BJ (cell line): ENCODE results near the gene HMGXB3. TPM values are rescaled to one million over a fixed set of nuclear protein-coding genes. Genes with fewer than 3 reads are reported as not detected.

ENCODE experiments used
- CTCF ChIA-PET: fragments of 350-600 bp; formaldehyde crosslinking; extraction: SDS; loops from one replicate; lab custom pipeline; 2021; ENCODE audit warnings: antibody characterized with exemption, inconsistent platforms; lab: Yijun Ruan, JAX
- POLR2A ChIA-PET: fragments of 300-600 bp; sonication (Branson Sonifier 250); formaldehyde crosslinking; extraction: SDS; loops from one replicate; lab custom pipeline; 2021; ENCODE audit warnings: antibody characterized with exemption; lab: Charles Lee
- DNase-seq: peaks from one replicate; pipeline ENCODE4 v3.0.0-alpha.2; 2011; ENCODE audit warnings: low read depth
- H3K27me3 ChIP-seq: 2 replicates; pipeline ENCODE4 v1.6.0; 2011; ENCODE audit warnings: low read length; ENCODE audit not compliant: control insufficient read depth, insufficient read depth
- H3K36me3 ChIP-seq: 2 replicates; pipeline ENCODE4 v1.5.1; 2011; ENCODE audit warnings: low read length; ENCODE audit not compliant: control insufficient read depth, insufficient read depth
- H3K4me3 ChIP-seq: 2 replicates; pipeline ENCODE4 v1.5.1; 2011; ENCODE audit warnings: low read depth, mild to moderate bottlenecking, control low read depth, low read length
- CTCF ChIP-seq: IDR thresholded peaks from 2 replicates; pipeline ENCODE4 v1.5.1; 2011; ENCODE audit warnings: low read depth, mild to moderate bottlenecking, control low read depth, inconsistent platforms, low read length, moderate library complexity; ENCODE audit not compliant: insufficient read depth
- polyA plus RNA-seq: library from polyadenylated mRNA; depleted of rRNA; stranded (reverse); fragments of >200 nt; gene quantifications from 2 replicates; pipeline ENCODE4 v1.2.3, GENCODE V29; 2011

Gene HMGXB3
- polyA plus RNA-seq, 1 experiment: 39.0 TPM

- Histone ChIP-seq H3K27me3 (no peaks in the 10 kb centered on the region), H3K4me3 (no peak overlapping the region), H3K36me3 (no peaks in the 10 kb centered on the region)
- no peak for DNase-seq
- POLR2A ChIA-PET: no interaction called here
- no peak for TF ChIP-seq CTCF
- CTCF ChIA-PET: interaction anchor here (0.6 to 1.4 kb wide), 3 partner anchors 8 to 45 kb away, joined by 3 to 4 read pairs (median 4); no protein-coding TSS in a partner anchor
Observed at GRCh38 chr5:150068961-150069645, 68.6 kb downstream of the HMGXB3 start.

DNA sequence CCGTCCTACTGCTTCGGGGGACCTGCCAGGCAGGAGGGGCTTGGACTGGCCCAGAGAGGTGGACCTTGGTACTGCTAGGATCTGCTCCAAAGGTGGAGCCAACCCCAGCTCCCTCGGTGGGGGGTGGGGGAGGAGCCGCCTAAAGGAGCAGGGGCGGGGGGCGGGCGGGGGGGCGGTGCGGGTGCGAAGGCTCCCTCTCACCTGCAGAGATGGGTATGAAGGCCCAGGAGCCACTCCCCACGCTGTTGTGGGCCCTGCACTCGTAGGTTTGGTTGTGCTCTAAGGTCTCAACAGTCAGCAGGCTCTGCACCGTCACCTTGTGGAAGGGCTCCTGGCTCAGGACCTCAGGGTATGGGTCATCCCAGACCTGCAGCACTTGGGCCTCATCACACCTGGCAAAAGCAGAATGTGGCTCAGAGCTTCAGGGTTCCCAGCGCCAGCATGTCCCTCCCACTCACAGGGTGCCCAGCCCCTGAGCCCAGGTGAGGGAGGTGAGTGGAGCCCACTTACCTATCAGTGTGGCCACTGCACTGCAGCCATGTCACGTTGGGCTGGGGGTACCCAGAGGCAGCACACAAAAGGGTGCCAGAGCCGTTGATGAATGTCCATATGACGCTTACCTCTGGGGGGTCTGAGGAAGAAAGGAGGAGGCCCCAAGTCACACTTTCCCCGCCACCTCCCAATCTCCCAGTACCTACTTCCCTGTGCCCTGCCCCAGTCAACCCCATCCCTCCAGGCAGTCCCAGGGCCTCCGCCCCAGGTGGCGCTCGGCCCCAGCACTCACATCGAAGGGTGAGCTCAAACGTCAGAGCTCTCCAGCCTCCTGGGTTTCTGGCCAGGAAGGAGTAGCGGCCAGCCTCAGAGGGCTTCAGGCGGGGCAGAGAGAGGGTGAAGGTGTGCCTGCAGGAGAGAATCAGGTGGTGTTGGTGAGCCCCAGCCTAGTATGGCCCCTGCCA, 69.4 kb downstream of the HMGXB3 start:
- POLR2A ChIA-PET: no interaction called here
- no peak for TF ChIP-seq CTCF
- Histone ChIP-seq H3K27me3 (peaks cover under 1% of the 10 kb centered on the region; the same call in 1 of the 2 replicates), H3K4me3 (no peak overlapping the region), H3K36me3 (no peaks in the 10 kb centered on the region)
- no peak for DNase-seq
- CTCF ChIA-PET: interaction anchor here (1.3 to 1.4 kb wide), 2 partner anchors 7 to 44 kb away, joined by 4 read pairs; no protein-coding TSS in a partner anchor

GRCh38 chr5:150070821-150071220, 70.3 kb downstream of the HMGXB3 start:
- Histone ChIP-seq H3K36me3 (no peaks in the 10 kb centered on the region), H3K27me3 (peaks cover 2% of the 10 kb centered on the region; the same call in 1 of the 2 replicates), H3K4me3 (no peak overlapping the region)
- no peak for DNase-seq
- POLR2A ChIA-PET: no interaction called here
- CTCF ChIA-PET: no interaction called here
- TF ChIP-seq CTCF: no peak

DNA sequence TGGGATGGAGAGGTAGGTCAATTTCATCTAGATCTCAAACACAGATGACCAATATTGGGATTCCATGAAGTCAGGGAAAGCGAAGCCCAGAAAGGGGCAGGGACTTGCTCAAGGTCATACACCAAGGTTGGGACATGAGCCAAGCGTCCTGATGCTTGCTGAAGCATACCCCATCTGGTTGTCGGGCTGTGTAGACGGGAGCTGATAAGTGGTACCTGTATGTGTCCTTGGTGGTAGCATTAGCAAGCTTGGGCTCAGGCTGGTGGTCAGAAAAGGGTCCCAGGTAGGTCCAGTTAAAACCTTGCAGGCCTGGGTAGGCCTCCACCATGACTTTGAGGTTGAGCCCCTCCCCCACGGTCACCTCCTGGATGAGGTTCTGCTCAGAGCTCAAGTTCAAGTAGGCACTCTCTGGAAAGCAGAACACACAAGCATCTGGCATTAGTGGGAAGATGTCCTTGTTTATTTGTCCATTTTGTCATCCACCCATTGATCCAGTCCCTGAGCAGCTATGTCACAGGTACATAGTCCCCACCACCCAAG, 72.6 kb downstream of the HMGXB3 start:
- DNase-seq: no peak
- no peak for TF ChIP-seq CTCF
- POLR2A ChIA-PET: no interaction called here
- no peak overlapping the region for H3K4me3 ChIP-seq
- peaks cover 3% of the 10 kb centered on the region; the same call in 1 of the 2 replicates for H3K27me3 ChIP-seq
- H3K36me3 ChIP-seq: no peaks in the 10 kb centered on the region
- CTCF ChIA-PET: interaction anchor here (1.0 kb wide), 1 partner anchor 239 kb away, joined by 3 read pairs; no protein-coding TSS in a partner anchor
